Kasumi-1 (cell line): Measurements from ENCODE around the gene BMP6.
"Not testable (repeated sequence)": the region's sequence is repeated elsewhere in the genome, so short reads cannot be mapped to it uniquely, and the experiment has no call there.

ENCODE experiments used
- DNase-seq, 2 experiments: peaks; one replicate each; lab custom pipeline; 2025; lab: John Stamatoyannopoulos, UW

BMP6 gene

GRCh38 chr6:7887278-7887991 lies 161.5 kb downstream of the BMP6 start:
- no peak for DNase-seq

GRCh38 chr6:7888587-7889357 lies 162.9 kb downstream of the BMP6 start:
- no peak for DNase-seq

GRCh38 chr6:7891078-7891872 lies 165.4 kb downstream of the BMP6 start:
- no peak for DNase-seq

- DNase-seq = not testable (repeated sequence)
Observed at GRCh38 chr6:7892367-7892766, 166.5 kb downstream of the BMP6 start.

- no peak for DNase-seq
Observed at GRCh38 chr6:7893342-7893741, 167.4 kb downstream of the BMP6 start.

GRCh38 chr6:7894262-7895124 lies 168.6 kb downstream of the BMP6 start:
- no peak for DNase-seq

GRCh38 chr6:7895125-7895423 lies 169.2 kb downstream of the BMP6 start:
- no peak for DNase-seq

- DNase-seq = no peak
Observed at GRCh38 chr6:7896465-7896987, 170.6 kb downstream of the BMP6 start.

GRCh38 chr6:7897461-7898192 lies 171.7 kb downstream of the BMP6 start:
- no peak for DNase-seq

- DNase-seq = not testable (repeated sequence)
Observed at GRCh38 chr6:7898193-7898586, 172.3 kb downstream of the BMP6 start.

GRCh38 chr6:7899101-7899888 lies 173.4 kb downstream of the BMP6 start:
- peak in 1 of 2 experiments; percentile 3 for DNase-seq

- no peak for DNase-seq
Observed at GRCh38 chr6:7899889-7900213, 174.0 kb downstream of the BMP6 start.

- no peak for DNase-seq
Observed at GRCh38 chr6:7900621-7901020, 174.7 kb downstream of the BMP6 start.

- no peak for DNase-seq
Observed at GRCh38 chr6:7901056-7901455, 175.2 kb downstream of the BMP6 start.

- no peak for DNase-seq
Observed at GRCh38 chr6:7901780-7902179, 175.9 kb downstream of the BMP6 start.

- no peak for DNase-seq
Observed at GRCh38 chr6:7902221-7902620, 176.3 kb downstream of the BMP6 start.

- no peak for DNase-seq
Observed at GRCh38 chr6:7902867-7903266, 177.0 kb downstream of the BMP6 start.

- no peak for DNase-seq
Observed at GRCh38 chr6:7903673-7904072, 177.8 kb downstream of the BMP6 start.

- no peak for DNase-seq
Observed at GRCh38 chr6:7904654-7905319, 178.9 kb downstream of the BMP6 start.

GRCh38 chr6:7905416-7905815 lies 179.5 kb downstream of the BMP6 start:
- DNase-seq = no peak
